Mucosa of descending colon (tissue), 3 donors: Measurements from ENCODE around the gene CCDC92B. TPM values are rescaled to one million over a fixed set of nuclear protein-coding genes. Genes with fewer than 3 reads are reported as not detected.
"Not testable (repeated sequence)": the region's sequence is repeated elsewhere in the genome, so short reads cannot be mapped to it uniquely, and the experiment has no call there.

Experiments
- ATAC-seq: fragments of 200-7000 bp; cut with Tn5 transposase; one replicate; pipeline ENCODE4 v1.9.1; 2020; ENCODE audit warnings: mild to moderate bottlenecking, moderate library complexity
- DNase-seq, 3 donors: peaks; one replicate each; pipeline ENCODE4 v3.0.0-alpha.2; 2020
- H3K36me3 ChIP-seq: fragments of 200-600 bp; one replicate; pipeline ENCODE4 v1.8.0; 2021; ENCODE audit warnings: low read depth, mild to moderate bottlenecking
- H3K4me1 ChIP-seq: fragments of 200-600 bp; one replicate; pipeline ENCODE4 v1.8.0; 2021; ENCODE audit warnings: low read depth, mild to moderate bottlenecking
- H3K4me3 ChIP-seq: fragments of 200-600 bp; one replicate; pipeline ENCODE4 v1.8.0; 2021; ENCODE audit warnings: mild to moderate bottlenecking
- H3K9me3 ChIP-seq: fragments of 200-600 bp; one replicate; pipeline ENCODE4 v1.8.0; 2021; ENCODE audit warnings: mild to moderate bottlenecking
- CTCF ChIP-seq: fragments of 200-600 bp; IDR thresholded peaks from one replicate; pipeline ENCODE4 v1.8.0; 2022; ENCODE audit warnings: antibody characterized with exemption, mild to moderate bottlenecking
- intact Hi-C, 2 donors: fragments of 100-400 bp; cut with DNase I in 1 of 2; cut with micrococcal nuclease in 1 of 2; formaldehyde crosslinking; loops; one replicate each; pipeline versions ENCODE4 v1.11.0 to v1.11.1; 2022; cut with DNase I, micrococcal nuclease
- total RNA-seq, 3 donors: library from RNA; stranded (reverse); fragmentation: NEBNext Ultra II Directional in 2 of 3; extraction: Animal tissue kit (Norgen Biotek cat#: 25700) in 2 of 3; gene quantifications; one replicate each; pipeline versions ENCODE4 v1.2.1 to v1.2.4, GENCODE V29; 2021 to 2023
- donor health status: DM: no; HTN: no; CAD: no; lungs with moderate emphysema.
- donor health status: DM: no; HTN: no; CAD: no.
- donor health status: DM: no; HTN: yes; CAD: no.

CCDC92B gene
- total RNA-seq, 3 donors from 2014 or later = 1.3 to 2.2 (median 2.2) TPM

GRCh38 chr17:2700030-2700490 is 49.4 kb downstream of the CCDC92B start:
- Histone ChIP-seq H3K4me3 (no peak overlapping the region), H3K4me1 (no peaks in the 10 kb centered on the region), H3K9me3 (no peaks in the 10 kb centered on the region), H3K36me3 (peaks cover 32% of the 10 kb centered on the region)
- no peak for TF ChIP-seq CTCF
- ATAC-seq = no peak
- intact Hi-C loops = no loop called here
- peak in 1 of 3 donors; percentile 18 for DNase-seq

GRCh38 chr17:2699216-2699805 is 50.1 kb downstream of the CCDC92B start:
- ATAC-seq, H3K4me3 ChIP-seq: not testable (repeated sequence)
- peak in 1 of 3 donors; percentile 11 for DNase-seq

GRCh38 chr17:2697611-2698162 is 51.8 kb downstream of the CCDC92B start:
- peak in 1 of 3 donors; percentile 19 for DNase-seq
- H3K9me3 ChIP-seq = no peaks in the 10 kb centered on the region
- H3K4me1 ChIP-seq = no peaks in the 10 kb centered on the region
- H3K4me3 ChIP-seq = no peak overlapping the region
- H3K36me3 ChIP-seq = peaks cover 33% of the 10 kb centered on the region
- intact Hi-C loops = no loop called here
- no peak for TF ChIP-seq CTCF
- no peak for ATAC-seq

More at GRCh38 chr17:2699216-2699805, 50.1 kb downstream of the CCDC92B start:
- H3K4me1 ChIP-seq, intact Hi-C loops, H3K9me3 ChIP-seq: not testable (repeated sequence)
- peaks cover 36% of the 10 kb centered on the region for H3K36me3 ChIP-seq

GRCh38 chr17:2695961-2696760 is 53.3 kb downstream of the CCDC92B start:
- TF ChIP-seq CTCF = no peak
- H3K4me3 ChIP-seq = no peak overlapping the region
- ATAC-seq (no peak), DNase-seq (peak in 1 of 3 donors; percentile 22)
- peaks cover 20% of the 10 kb centered on the region for H3K36me3 ChIP-seq
- no peaks in the 10 kb centered on the region for H3K9me3 ChIP-seq
- intact Hi-C loops = no loop called here
- no peaks in the 10 kb centered on the region for H3K4me1 ChIP-seq

GRCh38 chr17:2695243-2695960 is 54.0 kb downstream of the CCDC92B start:
- Histone ChIP-seq H3K36me3 (peaks cover 13% of the 10 kb centered on the region), H3K9me3 (no peaks in the 10 kb centered on the region)
- ATAC-seq = no peak

More at GRCh38 chr17:2695243-2695960, 54.0 kb downstream of the CCDC92B start:
- peak in 1 of 3 donors; percentile 23 for DNase-seq
- no peaks in the 10 kb centered on the region for H3K4me1 ChIP-seq
- no peak overlapping the region for H3K4me3 ChIP-seq
- intact Hi-C loops = no loop called here
- no peak for TF ChIP-seq CTCF
